Dendritic cell treated with granulocyte-macrophage colony-stimulating factor and Interleukin-4, amounts not matched to agents 40 ng/mL and 50 ng/mL, for 4 days (primary cell): ENCODE data around the gene PINLYP.

Experiments used
- H3K27ac Mint-ChIP-seq: one replicate; pipeline ENCODE4 v1.8.0; 2022; ENCODE audit warnings: mild to moderate bottlenecking, mixed read lengths
- H3K27me3 Mint-ChIP-seq: one replicate; pipeline ENCODE4 v1.8.0; 2022; ENCODE audit warnings: mild to moderate bottlenecking, mixed read lengths
- H3K36me3 Mint-ChIP-seq: one replicate; pipeline ENCODE4 v1.8.0; 2022; ENCODE audit warnings: low read depth, mixed read lengths
- H3K4me1 Mint-ChIP-seq: one replicate; pipeline ENCODE4 v1.8.0; 2022; ENCODE audit warnings: low read depth, mixed read lengths
- H3K4me3 Mint-ChIP-seq: one replicate; pipeline ENCODE4 v1.8.0; 2022; ENCODE audit warnings: mild to moderate bottlenecking, moderate library complexity, mixed read lengths
- H3K9me3 Mint-ChIP-seq: one replicate; pipeline ENCODE4 v1.8.0; 2022; ENCODE audit warnings: mixed read lengths
- intact Hi-C: fragments of 100-400 bp; cut with micrococcal nuclease; formaldehyde crosslinking; loops from one replicate; pipeline ENCODE4 v1.15.0; 2022

Gene PINLYP

DNA sequence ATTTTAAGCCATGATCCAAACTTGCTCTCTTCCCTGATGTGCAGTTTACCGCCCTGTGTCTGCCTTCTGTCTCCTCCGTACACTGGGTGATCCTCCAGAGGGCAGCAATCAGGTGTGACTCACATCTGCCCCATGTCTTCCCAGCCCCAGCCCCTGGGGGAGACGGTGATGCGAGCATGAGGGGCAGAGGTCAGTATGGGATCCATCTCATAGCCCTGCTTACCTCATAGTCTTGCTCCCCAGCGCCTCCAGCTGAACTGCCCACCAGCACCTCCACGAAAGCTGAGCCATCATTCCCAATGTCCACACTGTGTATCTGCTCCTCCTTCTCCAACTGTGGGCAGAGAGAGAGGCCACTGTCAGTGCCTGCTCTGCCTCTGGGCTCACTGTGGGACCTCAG is 14.9 kb upstream of the PINLYP start:
- no peak overlapping the region for H3K27ac Mint-ChIP-seq
- peaks cover 28% of the 10 kb centered on the region for H3K4me1 Mint-ChIP-seq
- peaks cover 65% of the 10 kb centered on the region for H3K36me3 Mint-ChIP-seq
- intact Hi-C loops = loop anchor here (5.0 kb wide), 1 partner anchor 37 kb away; the partner anchor contains the start of genes IRGQ and ZNF576
- H3K27me3 Mint-ChIP-seq = no peaks in the 10 kb centered on the region
- H3K9me3 Mint-ChIP-seq = no peaks in the 10 kb centered on the region
- H3K4me3 Mint-ChIP-seq = no peak overlapping the region

GRCh38 chr19:43561139-43561970 is 14.2 kb upstream of the PINLYP start:
- Mint-ChIP-seq H3K4me1 (peaks cover 28% of the 10 kb centered on the region), H3K9me3 (no peaks in the 10 kb centered on the region), H3K4me3 (no peak overlapping the region), H3K27me3 (no peaks in the 10 kb centered on the region), H3K36me3 (peaks cover 58% of the 10 kb centered on the region), H3K27ac (no peak overlapping the region)
- intact Hi-C loops = loop anchor here (5.0 kb wide), 1 partner anchor 36 kb away; the partner anchor contains the start of genes IRGQ and ZNF576

- intact Hi-C loops = loop anchor here (5.0 kb wide), 1 partner anchor 35 kb away; the partner anchor contains the start of genes IRGQ and ZNF576
- Mint-ChIP-seq H3K27ac (peak overlapping the region; percentile 71), H3K4me1 (peaks cover 28% of the 10 kb centered on the region), H3K36me3 (peaks cover 56% of the 10 kb centered on the region), H3K4me3 (no peak overlapping the region), H3K9me3 (no peaks in the 10 kb centered on the region), H3K27me3 (no peaks in the 10 kb centered on the region)
Measured at GRCh38 chr19:43562226-43562697, 13.3 kb upstream of the PINLYP start.

- Mint-ChIP-seq H3K27me3 (no peaks in the 10 kb centered on the region), H3K9me3 (no peaks in the 10 kb centered on the region), H3K4me3 (peak overlapping the region; percentile 37), H3K27ac (peak overlapping the region; percentile 71), H3K4me1 (peaks cover 28% of the 10 kb centered on the region), H3K36me3 (peaks cover 51% of the 10 kb centered on the region)
- intact Hi-C loops = loop anchor here (5.0 kb wide), 1 partner anchor 35 kb away; the partner anchor contains the start of genes IRGQ and ZNF576
Measured at GRCh38 chr19:43562698-43563241, 12.8 kb upstream of the PINLYP start.

- intact Hi-C loops = loop anchor here (5.0 kb wide), 1 partner anchor 33 kb away; the partner anchor contains the start of genes IRGQ and ZNF576
Measured at GRCh38 chr19:43563816-43564457, 11.7 kb upstream of the PINLYP start.

GRCh38 chr19:43564800-43565199 is 10.8 kb upstream of the PINLYP start:
- peaks cover 49% of the 10 kb centered on the region for H3K36me3 Mint-ChIP-seq
- no peak overlapping the region for H3K4me3 Mint-ChIP-seq
- peaks cover 28% of the 10 kb centered on the region for H3K4me1 Mint-ChIP-seq
- intact Hi-C loops = loop anchor here (5.0 kb wide), 1 partner anchor 33 kb away; the partner anchor contains the start of genes IRGQ and ZNF576
- no peaks in the 10 kb centered on the region for H3K9me3 Mint-ChIP-seq
- no peaks in the 10 kb centered on the region for H3K27me3 Mint-ChIP-seq
- H3K27ac Mint-ChIP-seq = peak overlapping the region; percentile 5

More at GRCh38 chr19:43563816-43564457, 11.7 kb upstream of the PINLYP start:
- Mint-ChIP-seq H3K4me1 (peaks cover 28% of the 10 kb centered on the region), H3K4me3 (no peak overlapping the region), H3K9me3 (no peaks in the 10 kb centered on the region), H3K27me3 (no peaks in the 10 kb centered on the region), H3K27ac (peak overlapping the region; percentile 71), H3K36me3 (peaks cover 51% of the 10 kb centered on the region)

DNA sequence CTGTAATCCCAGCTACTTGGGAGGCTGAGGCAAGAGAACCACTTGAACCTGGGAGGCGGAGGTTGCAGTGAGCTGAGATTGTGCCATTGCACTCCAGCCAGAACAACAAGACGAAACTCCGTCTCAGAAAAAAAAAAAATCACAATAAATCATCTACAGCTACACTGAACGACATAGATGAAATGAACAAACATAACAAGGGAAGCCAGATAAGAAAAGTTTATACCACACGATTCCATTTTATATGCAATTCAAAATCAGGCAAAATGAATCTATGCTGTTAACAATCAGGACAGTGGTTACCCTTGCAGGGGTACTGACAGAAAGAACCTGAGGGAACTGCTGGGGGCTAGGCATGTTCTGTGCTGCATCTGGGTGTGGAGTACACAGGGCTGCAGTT is 5.9 kb upstream of the PINLYP start:
- H3K27ac Mint-ChIP-seq = no peak overlapping the region
- no peaks in the 10 kb centered on the region for H3K9me3 Mint-ChIP-seq
- intact Hi-C loops = no loop called here
- H3K36me3 Mint-ChIP-seq = peaks cover 42% of the 10 kb centered on the region
- H3K27me3 Mint-ChIP-seq = no peaks in the 10 kb centered on the region
- peaks cover 21% of the 10 kb centered on the region for H3K4me1 Mint-ChIP-seq
- H3K4me3 Mint-ChIP-seq = no peak overlapping the region

DNA sequence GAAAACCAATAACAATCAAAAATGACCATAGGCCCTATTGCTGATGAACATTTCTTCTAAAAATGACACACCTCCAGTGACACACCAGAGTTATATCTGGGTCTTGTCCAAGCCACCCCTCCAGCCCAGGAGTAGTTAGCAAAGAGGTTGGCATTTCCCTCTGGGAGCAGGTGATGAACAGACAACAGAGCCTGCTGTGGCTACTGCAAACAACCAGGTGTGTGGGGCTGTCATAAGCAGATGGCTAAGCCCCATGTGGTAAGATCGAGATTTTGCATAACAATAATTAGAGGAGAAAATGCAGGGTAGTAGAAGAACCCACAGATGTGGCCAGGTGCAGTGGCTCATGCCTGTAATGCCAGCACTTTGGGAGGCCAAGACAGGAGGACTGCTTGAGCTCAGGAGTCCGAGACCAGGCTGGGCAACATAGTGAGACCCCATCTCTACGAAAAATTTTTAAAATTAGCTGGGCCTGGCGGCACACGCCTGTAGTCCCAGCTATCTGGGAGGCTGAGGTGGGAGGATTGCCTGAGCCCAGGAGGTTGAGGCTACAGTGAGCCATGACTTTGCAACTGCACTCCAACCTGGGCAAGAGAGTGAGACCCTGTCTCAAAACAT is 5.3 kb upstream of the PINLYP start:
- Mint-ChIP-seq H3K4me1 (peaks cover 22% of the 10 kb centered on the region), H3K27me3 (no peaks in the 10 kb centered on the region), H3K36me3 (peaks cover 47% of the 10 kb centered on the region), H3K4me3 (no peak overlapping the region), H3K9me3 (no peaks in the 10 kb centered on the region), H3K27ac (no peak overlapping the region)
- intact Hi-C loops = no loop called here

- Mint-ChIP-seq H3K27ac (no peak overlapping the region), H3K27me3 (no peaks in the 10 kb centered on the region), H3K9me3 (no peaks in the 10 kb centered on the region), H3K4me3 (no peak overlapping the region), H3K36me3 (peaks cover 43% of the 10 kb centered on the region), H3K4me1 (peaks cover 30% of the 10 kb centered on the region)
- intact Hi-C loops = no loop called here
Measured at GRCh38 chr19:43572171-43572588, 3.4 kb upstream of the PINLYP start.

DNA sequence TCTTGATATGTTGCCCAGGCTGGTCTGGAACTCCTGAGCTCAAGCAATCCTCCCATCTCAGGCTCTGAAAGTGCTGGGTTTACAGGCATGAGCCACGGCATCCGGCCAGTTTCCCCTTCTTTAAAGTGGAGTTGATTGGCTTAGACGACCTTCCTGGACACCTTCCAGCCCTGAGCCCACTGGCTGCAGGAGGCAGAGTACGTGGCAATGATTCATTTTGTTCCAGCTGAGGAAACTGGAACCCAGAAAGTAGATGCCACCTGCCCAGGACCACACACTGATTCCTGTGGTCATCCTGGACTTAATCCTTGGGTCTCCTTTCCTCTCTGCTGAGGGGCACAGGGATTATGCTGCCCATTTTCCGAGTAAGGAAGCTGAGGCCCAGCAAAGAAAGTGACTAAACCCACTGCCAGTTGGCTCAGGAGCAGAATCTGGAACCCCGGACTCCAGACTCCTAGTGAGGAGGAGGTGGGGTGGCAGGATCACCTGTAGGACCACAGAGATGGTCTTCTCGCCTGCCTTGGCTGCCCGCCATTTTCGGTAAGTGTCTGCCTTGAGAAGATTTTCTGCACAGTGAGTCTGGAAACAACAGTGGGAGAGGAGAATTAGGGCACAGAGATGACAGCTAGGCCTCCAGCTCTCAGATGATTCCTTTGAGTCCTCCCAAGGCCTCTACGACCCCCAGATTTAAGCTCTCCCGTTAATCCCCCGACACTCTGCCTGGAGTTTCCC is 1.0 kb upstream of the PINLYP start:
- H3K27me3 Mint-ChIP-seq = no peaks in the 10 kb centered on the region

GRCh38 chr19:43575955-43576878 is 616 bp downstream of the PINLYP start:
- Mint-ChIP-seq H3K27ac (peak overlapping the region; percentile 94), H3K27me3 (no peaks in the 10 kb centered on the region), H3K4me3 (peak overlapping the region; percentile 50), H3K4me1 (peaks cover 43% of the 10 kb centered on the region), H3K36me3 (peaks cover 18% of the 10 kb centered on the region), H3K9me3 (no peaks in the 10 kb centered on the region)
- intact Hi-C loops = loop anchor here (1.0 kb wide), 1 partner anchor 20 kb away; the partner anchor contains the start of genes IRGQ and ZNF576

More for the DNA sequence above, 1.0 kb upstream of the PINLYP start:
- Mint-ChIP-seq H3K36me3 (peaks cover 34% of the 10 kb centered on the region), H3K9me3 (no peaks in the 10 kb centered on the region), H3K27ac (peak overlapping the region; percentile 94), H3K4me1 (peaks cover 40% of the 10 kb centered on the region), H3K4me3 (peak overlapping the region; percentile 94)
- intact Hi-C loops = loop anchor here (1.0 kb wide), 1 partner anchor 22 kb away; the partner anchor contains the start of genes IRGQ and ZNF576

DNA sequence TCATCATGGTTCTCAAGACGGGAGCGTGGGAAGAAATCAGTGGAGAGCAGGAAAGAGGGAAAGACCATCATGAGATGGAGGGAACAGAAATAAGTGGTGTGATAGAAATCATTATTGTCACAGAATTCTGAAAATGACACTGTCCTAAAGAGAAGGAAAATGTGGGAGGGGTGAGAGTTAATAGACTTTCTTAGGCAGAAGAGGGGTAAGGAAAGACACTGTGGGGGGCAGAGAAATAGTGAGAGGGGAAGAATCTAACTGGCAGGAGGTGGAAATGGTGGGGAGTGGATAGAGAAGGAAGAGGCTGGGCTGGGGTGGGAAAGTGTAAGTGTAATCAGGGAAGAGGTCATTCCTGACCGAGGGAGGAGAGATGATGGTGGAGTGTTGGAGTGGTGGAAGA is 3.2 kb downstream of the PINLYP start:
- peaks cover 7% of the 10 kb centered on the region for H3K36me3 Mint-ChIP-seq
- H3K4me3 Mint-ChIP-seq = no peak overlapping the region
- peak overlapping the region; percentile 2 for H3K27ac Mint-ChIP-seq
- no peaks in the 10 kb centered on the region for H3K27me3 Mint-ChIP-seq
- no peaks in the 10 kb centered on the region for H3K9me3 Mint-ChIP-seq
- peaks cover 38% of the 10 kb centered on the region for H3K4me1 Mint-ChIP-seq
- intact Hi-C loops = no loop called here
